Stimulated activated memory B cell treated with anti-CD40 and anti-IgM and Interleukin-4, amounts not matched to agents 10 μg/mL and 1 μg/mL and 100 μg/mL, for 72 hours (primary cell): ENCODE data around the gene MAP3K14.
A peak's percentile ranks its signal among the peaks of the same experiment; 100 is the strongest.

Experiments
- ATAC-seq: fragments of 150-1000 bp; cut with Tn5 transposase; 2 replicates; pipeline ENCODE4 v1.10.0; 2021
- H3K27ac Mint-ChIP-seq: one replicate; pipeline ENCODE4 v1.8.0; 2022; ENCODE audit warnings: mild to moderate bottlenecking, mixed read lengths
- H3K27me3 Mint-ChIP-seq: one replicate; pipeline ENCODE4 v1.8.0; 2022; ENCODE audit warnings: mixed read lengths
- H3K36me3 Mint-ChIP-seq: one replicate; pipeline ENCODE4 v1.8.0; 2022; ENCODE audit warnings: mixed read lengths
- H3K4me1 Mint-ChIP-seq: one replicate; pipeline ENCODE4 v1.8.0; 2022; ENCODE audit warnings: mixed read lengths
- H3K4me3 Mint-ChIP-seq: one replicate; pipeline ENCODE4 v1.8.0; 2022; ENCODE audit warnings: mild to moderate bottlenecking, moderate library complexity, mixed read lengths
- H3K9me3 Mint-ChIP-seq: one replicate; pipeline ENCODE4 v1.8.0; 2022; ENCODE audit warnings: mixed read lengths

The MAP3K14 gene

GRCh38 chr17:45316434-45317110 is at the start of gene MAP3K14:
Gene MAP3K14 (minus strand): TSS chr17:45317020. CDS start chr17:45290745, 26,275 bp downstream.
- Mint-ChIP-seq H3K4me1 (peaks cover 67% of the 10 kb centered on the region), H3K9me3 (no peaks in the 10 kb centered on the region)

DNA sequence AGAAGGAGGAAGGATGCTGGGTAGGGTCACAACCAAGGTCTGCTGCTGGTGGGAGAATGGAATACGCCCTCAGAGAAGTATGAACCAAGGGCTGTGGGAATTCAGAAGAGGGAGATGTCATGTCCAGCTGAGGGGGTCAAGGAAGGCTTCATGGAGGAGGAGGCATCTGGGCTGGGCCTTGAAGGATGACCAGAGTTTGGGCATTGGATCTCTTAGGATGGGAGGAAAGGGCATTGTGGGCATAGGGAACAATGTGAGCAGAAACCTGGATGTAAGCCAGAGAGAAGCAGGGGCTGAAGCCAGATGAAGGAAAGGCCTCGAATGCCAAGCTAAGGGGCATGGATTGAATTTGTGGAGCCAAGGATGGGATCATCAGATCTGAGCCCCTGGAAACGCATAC is 49.2 kb upstream of the MAP3K14 start:
- peaks cover 53% of the 10 kb centered on the region for H3K27me3 Mint-ChIP-seq
- H3K9me3 Mint-ChIP-seq, result peaks cover 10% of the 10 kb centered on the region
- peak overlapping the region; percentile 9 for H3K27ac Mint-ChIP-seq
- H3K36me3 Mint-ChIP-seq, result peaks cover 4% of the 10 kb centered on the region
- peaks cover 5% of the 10 kb centered on the region for H3K4me1 Mint-ChIP-seq
- no peak overlapping the region for H3K4me3 Mint-ChIP-seq
- no peak for ATAC-seq

More at GRCh38 chr17:45316434-45317110, at the start of gene MAP3K14:
- Mint-ChIP-seq H3K4me3 (peak within 1 kb of the TSS; percentile 89), H3K27ac (peak within 1 kb of the TSS; percentile 90), H3K36me3 (peaks cover 41% of the 10 kb centered on the region), H3K27me3 (no peaks in the 10 kb centered on the region)
- peak; percentile 47 for ATAC-seq

DNA sequence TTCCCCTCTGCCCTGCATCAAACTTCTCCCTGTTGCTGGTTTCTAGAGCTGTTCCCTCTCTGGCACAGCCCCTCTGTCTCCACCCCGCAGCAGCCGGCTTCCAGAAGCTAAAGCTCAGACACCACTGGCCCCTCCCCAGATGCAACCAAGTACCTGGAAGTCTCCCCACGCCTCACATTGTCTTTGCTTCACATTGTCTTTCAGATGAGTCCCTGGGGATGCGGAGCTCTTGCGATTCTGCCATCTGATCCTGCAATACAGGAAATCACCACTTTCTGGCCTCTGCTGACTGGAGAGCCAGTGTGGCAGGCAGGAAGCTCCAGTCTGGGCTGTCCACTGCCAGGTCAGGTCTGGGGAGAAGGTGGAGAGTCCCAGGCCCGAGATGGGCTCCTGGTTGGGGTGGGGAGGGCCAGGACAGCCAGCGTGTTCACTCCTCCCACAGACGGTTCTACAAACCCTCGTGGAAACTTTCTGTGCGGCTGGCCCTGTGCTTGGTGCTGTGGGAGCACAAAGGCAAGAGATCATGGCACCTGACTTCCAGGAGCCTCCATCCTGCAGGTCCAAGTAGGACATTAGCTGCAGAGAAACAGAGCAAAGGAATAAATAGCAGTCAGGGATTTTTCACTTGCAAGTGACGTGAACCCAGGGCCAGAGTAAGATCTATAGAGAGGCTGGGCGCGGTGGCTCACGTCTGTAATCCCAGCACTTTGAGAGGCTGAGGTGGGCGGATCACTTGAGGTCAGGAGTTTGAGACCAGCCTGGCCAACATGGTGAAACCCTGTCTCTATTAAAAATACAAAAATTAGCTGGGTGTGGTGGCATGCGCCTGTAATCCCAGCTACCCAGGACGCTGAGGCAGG is 47.9 kb upstream of the MAP3K14 start:
- Mint-ChIP-seq H3K27me3 (peaks cover 60% of the 10 kb centered on the region), H3K4me3 (no peak overlapping the region), H3K4me1 (no peaks in the 10 kb centered on the region), H3K27ac (peak overlapping the region; percentile 8), H3K36me3 (peaks cover 4% of the 10 kb centered on the region), H3K9me3 (peaks cover 10% of the 10 kb centered on the region)
- no peak for ATAC-seq

GRCh38 chr17:45363498-45363897 is 46.7 kb upstream of the MAP3K14 start:
- Mint-ChIP-seq H3K36me3 (peaks cover 4% of the 10 kb centered on the region), H3K9me3 (peaks cover 10% of the 10 kb centered on the region), H3K27me3 (peaks cover 60% of the 10 kb centered on the region), H3K27ac (no peak overlapping the region), H3K4me3 (no peak overlapping the region), H3K4me1 (no peaks in the 10 kb centered on the region)
- no peak for ATAC-seq

DNA sequence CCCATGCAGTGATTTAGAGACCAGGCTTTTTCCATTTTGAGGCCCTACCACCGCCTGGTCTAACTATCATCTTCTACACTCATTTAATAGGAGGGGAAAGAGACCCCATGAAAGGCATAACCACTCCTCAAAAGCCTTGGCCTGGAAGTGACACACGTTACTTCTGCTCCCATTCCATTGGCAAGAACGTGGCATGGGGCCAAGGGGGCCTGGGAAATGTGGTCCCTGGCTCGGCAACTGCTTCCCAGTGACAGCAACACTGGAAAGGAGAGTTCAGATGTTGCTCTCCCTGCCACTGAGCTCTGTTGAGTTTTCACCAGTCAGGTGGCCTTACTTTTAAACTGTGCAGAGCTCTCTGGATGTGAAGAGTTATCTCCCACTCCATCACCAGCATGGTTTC is 45.2 kb upstream of the MAP3K14 start:
- no peak overlapping the region for H3K4me3 Mint-ChIP-seq
- H3K36me3 Mint-ChIP-seq, result peaks cover 4% of the 10 kb centered on the region
- no peak overlapping the region for H3K27ac Mint-ChIP-seq
- H3K9me3 Mint-ChIP-seq, result peaks cover 10% of the 10 kb centered on the region
- ATAC-seq, result no peak
- H3K4me1 Mint-ChIP-seq, result no peaks in the 10 kb centered on the region
- peaks cover 60% of the 10 kb centered on the region for H3K27me3 Mint-ChIP-seq

DNA sequence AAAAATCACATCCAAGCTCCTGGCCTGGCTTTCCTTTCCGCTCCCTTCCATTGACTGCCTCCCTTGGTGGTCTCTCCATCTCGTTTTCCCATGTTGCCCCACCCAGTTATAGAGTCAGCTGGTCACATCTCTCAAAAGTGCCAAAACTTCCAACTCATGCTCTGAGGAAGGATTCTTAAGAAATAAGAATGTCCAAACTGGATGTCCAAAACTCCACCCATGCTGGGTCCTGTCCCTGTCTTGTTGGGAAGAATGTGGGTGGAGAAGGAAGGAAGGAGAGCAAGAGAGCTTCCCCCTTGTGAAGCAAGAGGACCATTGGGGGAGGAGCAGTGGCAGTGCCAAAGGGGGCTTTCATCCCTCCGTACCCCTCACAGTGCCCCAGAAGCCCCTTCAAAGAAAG is 44.6 kb upstream of the MAP3K14 start:
- Mint-ChIP-seq H3K27me3 (peaks cover 60% of the 10 kb centered on the region), H3K9me3 (peaks cover 10% of the 10 kb centered on the region), H3K36me3 (peaks cover 4% of the 10 kb centered on the region), H3K27ac (no peak overlapping the region), H3K4me1 (no peaks in the 10 kb centered on the region), H3K4me3 (no peak overlapping the region)
- no peak for ATAC-seq

GRCh38 chr17:45357364-45357997 is 40.7 kb upstream of the MAP3K14 start:
- no peak for ATAC-seq
- peaks cover 3% of the 10 kb centered on the region for H3K36me3 Mint-ChIP-seq
- no peak overlapping the region for H3K4me3 Mint-ChIP-seq
- H3K27ac Mint-ChIP-seq, result peak overlapping the region; percentile 18
- peaks cover 8% of the 10 kb centered on the region for H3K9me3 Mint-ChIP-seq
- H3K4me1 Mint-ChIP-seq, result peaks cover 22% of the 10 kb centered on the region
- H3K27me3 Mint-ChIP-seq, result peaks cover 24% of the 10 kb centered on the region

DNA sequence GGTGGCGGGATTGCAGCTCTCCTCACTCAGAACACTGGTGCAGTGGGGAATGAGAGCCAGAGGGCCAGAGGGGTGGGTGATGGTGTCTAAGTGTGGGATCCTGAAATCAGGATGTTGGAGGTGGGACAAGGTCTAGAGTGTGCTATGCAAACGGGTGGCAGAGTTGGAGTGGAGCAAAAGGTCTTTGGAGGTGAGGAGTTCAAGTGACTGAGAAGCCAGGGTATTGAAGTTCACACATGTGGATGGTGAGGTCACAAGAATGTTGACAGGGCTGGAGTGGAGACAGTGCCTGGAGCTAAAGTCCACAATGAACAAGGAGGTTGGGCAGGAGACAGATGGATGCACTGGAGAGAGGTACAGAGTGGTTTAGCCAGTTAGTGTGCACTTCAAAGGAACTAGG is 38.3 kb upstream of the MAP3K14 start:
- Mint-ChIP-seq H3K36me3 (no peaks in the 10 kb centered on the region), H3K27ac (peak overlapping the region; percentile 2), H3K27me3 (peaks cover under 1% of the 10 kb centered on the region), H3K9me3 (peaks cover 7% of the 10 kb centered on the region), H3K4me1 (peaks cover 22% of the 10 kb centered on the region), H3K4me3 (no peak overlapping the region)
- ATAC-seq, result no peak

DNA sequence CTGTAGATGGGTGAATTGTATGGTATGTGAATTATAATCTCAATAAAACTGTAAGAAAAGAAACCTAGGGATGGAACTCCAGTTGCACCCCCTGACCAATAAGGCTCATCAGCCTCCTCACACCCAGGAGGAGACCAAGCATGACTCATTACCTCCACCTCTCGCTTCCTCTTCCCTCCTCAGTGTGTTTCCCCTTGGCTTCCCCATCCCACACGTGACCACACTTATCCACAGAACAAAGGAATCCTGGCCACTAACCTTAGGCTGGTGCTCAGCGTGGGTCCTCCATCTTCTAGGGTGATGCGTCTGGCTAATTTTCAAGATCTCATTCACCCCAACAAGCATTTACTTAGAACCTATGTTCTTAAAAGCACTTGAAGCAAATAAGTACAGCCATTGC is 36.2 kb upstream of the MAP3K14 start:
- Mint-ChIP-seq H3K9me3 (peaks cover 7% of the 10 kb centered on the region), H3K4me1 (peaks cover 22% of the 10 kb centered on the region), H3K4me3 (no peak overlapping the region), H3K36me3 (no peaks in the 10 kb centered on the region), H3K27me3 (no peaks in the 10 kb centered on the region), H3K27ac (peak overlapping the region; percentile 46)
- peak; percentile 97 for ATAC-seq

DNA sequence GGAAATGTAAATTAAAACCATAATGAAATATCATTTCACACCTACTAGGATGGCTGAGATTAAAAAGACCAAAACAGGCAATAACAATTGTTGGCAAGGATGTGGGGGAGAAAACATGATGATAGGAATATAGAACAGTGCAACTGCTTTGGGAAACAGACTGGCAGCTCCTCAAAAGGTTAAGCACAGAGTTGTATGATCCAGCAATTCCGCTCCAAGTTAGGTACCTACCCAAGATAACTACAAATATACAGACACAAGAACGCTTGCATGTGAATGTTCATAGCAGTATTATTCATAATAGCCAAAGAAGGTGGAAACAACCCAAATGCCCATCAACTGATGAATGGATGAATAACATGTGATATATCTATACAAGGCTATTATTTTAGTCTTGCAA is 35.0 kb upstream of the MAP3K14 start:
- Mint-ChIP-seq H3K4me3 (no peak overlapping the region), H3K4me1 (peaks cover 22% of the 10 kb centered on the region), H3K9me3 (peaks cover 7% of the 10 kb centered on the region), H3K36me3 (no peaks in the 10 kb centered on the region), H3K27ac (no peak overlapping the region), H3K27me3 (no peaks in the 10 kb centered on the region)
- ATAC-seq, result no peak

DNA sequence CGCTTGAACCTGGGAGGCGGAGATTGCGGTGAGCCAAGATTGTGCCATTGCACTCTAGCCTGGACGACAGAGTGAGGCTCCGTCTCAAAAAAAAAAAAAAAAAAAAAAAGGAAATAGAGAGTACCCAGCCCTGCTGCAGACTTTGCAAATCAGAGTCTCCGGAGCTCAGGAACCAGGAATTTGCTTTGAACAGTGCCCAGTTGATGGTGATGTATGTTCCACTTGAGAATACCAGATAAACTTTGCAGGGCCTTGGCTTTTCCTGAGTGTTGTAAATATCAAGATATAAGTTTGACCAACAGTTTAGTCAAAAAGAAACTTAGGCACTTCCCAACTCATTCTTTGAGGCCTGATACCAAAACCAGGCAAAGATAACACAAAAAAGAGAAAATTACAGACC is 30.6 kb upstream of the MAP3K14 start:
- no peaks in the 10 kb centered on the region for H3K36me3 Mint-ChIP-seq
- no peak for ATAC-seq
- H3K4me1 Mint-ChIP-seq, result peaks cover 8% of the 10 kb centered on the region
- no peaks in the 10 kb centered on the region for H3K27me3 Mint-ChIP-seq
- no peak overlapping the region for H3K4me3 Mint-ChIP-seq
- peaks cover 2% of the 10 kb centered on the region for H3K9me3 Mint-ChIP-seq
- H3K27ac Mint-ChIP-seq, result no peak overlapping the region

- ATAC-seq, result no peak
- H3K36me3 Mint-ChIP-seq, result no peaks in the 10 kb centered on the region
- H3K4me1 Mint-ChIP-seq, result peaks cover 8% of the 10 kb centered on the region
- H3K4me3 Mint-ChIP-seq, result no peak overlapping the region
- H3K9me3 Mint-ChIP-seq, result no peaks in the 10 kb centered on the region
- H3K27me3 Mint-ChIP-seq, result no peaks in the 10 kb centered on the region
- peak overlapping the region; percentile 58 for H3K27ac Mint-ChIP-seq
These were observed 29.6 kb upstream of the MAP3K14 start for GRCh38 chr17:45346216-45347015.

DNA sequence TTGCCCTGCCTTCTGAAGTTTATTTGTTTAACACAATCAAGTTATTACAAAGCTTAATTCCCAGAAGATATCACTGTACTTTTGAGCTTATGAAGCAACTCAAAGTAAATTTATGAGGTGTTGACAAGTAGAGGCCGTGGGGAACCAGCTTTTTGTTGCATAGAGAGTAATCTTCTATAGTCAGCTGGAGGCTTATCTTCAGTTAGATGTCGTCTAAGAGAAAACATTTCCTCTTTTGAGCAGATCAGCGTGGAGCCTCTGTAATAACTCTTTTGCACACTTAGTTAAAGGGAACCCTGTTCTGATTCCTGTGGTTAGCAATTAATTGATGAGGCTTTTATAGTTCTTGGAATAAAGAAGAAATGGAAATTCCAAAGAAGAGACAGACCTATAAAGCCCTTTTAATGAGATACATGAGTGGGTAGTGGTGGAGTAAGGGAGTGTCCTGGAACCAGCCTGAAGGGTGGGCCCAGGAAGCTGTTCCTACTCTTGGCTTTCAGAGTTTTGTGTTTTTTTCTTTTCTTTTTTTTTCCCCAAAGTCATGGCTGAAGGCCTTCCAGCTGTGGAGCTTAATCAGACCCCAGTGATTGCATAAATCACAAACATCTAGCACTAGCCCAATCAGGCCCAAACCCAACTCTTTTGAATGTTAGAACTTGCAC is 28.9 kb upstream of the MAP3K14 start:
- no peak for ATAC-seq
- Mint-ChIP-seq H3K27ac (peak overlapping the region; percentile 58), H3K27me3 (no peaks in the 10 kb centered on the region), H3K9me3 (no peaks in the 10 kb centered on the region), H3K4me3 (no peak overlapping the region), H3K4me1 (peaks cover 8% of the 10 kb centered on the region), H3K36me3 (no peaks in the 10 kb centered on the region)

DNA sequence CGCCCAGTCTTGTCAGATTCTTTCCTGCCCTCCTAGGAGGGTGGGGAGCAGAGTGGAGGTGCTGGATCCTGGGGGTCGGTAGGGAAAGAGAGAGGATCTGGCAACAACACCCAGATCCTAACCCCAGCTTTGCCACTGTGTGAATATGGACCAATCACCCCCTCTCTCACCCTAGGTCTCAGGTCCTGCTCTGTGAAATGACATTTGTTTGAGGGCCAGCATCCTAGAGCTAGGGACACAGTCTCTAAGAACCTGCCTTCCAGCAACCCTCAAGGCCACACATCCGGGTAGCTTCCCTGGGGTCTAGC is 28.4 kb upstream of the MAP3K14 start:
- Mint-ChIP-seq H3K4me3 (no peak overlapping the region), H3K4me1 (peaks cover 8% of the 10 kb centered on the region), H3K27me3 (no peaks in the 10 kb centered on the region), H3K36me3 (no peaks in the 10 kb centered on the region), H3K27ac (peak overlapping the region; percentile 58), H3K9me3 (no peaks in the 10 kb centered on the region)
- no peak for ATAC-seq
